Transverse colon (tissue), 4 donors: Measurements from ENCODE around the gene TAS1R2.

ENCODE experiments used
- POLR2A ChIP-seq: fragments of 450-650 bp; IDR thresholded peaks from one replicate; pipeline ENCODE4 v1.6.1; 2016; ENCODE audit warnings: antibody characterized with exemption, mild to moderate bottlenecking, moderate library complexity
- POLR2AphosphoS5 ChIP-seq, 3 donors: sonication (generic); formaldehyde crosslinking; IDR thresholded peaks; one replicate each; pipeline ENCODE4 v1.6.1; 2016; ENCODE audit warnings: antibody characterized with exemption in 3 of 3
- TF ChIP-seq, protein P1 (sequence below), 5 experiments: fragments of 200-600 bp in 3 of 5; fragments of 450-650 bp in 2 of 5; sonication (generic) in 3 of 5; IDR thresholded peaks; 1 replicate in 2 of 5; 2 replicates in 3 of 5; pipeline ENCODE4 v1.5.1; 2016 to 2017; ENCODE audit warnings: antibody characterized with exemption in 5 of 5, inconsistent platforms in 3 of 5, mild to moderate bottlenecking in 2 of 5, moderate library complexity in 1 of 5

DNA sequence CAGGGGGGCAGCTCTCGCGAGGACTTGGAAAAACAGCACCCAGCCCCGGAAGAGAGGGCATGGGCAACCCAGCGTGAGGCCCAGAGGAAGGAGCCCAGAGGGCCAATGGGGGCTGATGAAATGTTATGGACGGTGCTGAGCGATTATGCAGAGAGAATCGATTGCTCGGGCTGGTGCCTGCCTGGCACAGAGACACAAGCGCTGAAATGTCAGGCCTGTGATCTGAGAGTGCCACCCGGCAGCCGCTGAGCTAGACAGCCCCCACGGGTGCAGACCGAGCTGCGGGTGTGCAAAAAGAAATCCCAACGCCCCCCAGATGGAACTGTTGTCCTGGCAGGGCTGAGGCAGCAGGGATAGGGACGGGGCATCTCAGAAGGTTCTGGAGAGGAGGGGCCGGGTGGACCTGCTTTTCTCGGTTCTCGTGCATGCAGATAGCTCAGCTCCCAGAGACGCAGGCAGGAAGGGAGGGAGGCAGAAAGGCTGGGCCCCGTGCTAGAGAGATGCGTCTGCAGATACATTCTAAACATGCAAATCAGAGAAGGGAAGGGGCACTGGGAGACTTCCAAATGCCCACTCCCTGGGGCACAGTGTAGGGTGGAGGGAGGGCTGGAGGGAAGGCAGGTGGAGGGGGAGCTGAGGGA is 41.5 kb downstream of the TAS1R2 start:
- no peak for TF ChIP-seq POLR2A
- TF ChIP-seq POLR2AphosphoS5 (IDR thresholded peaks at IDR 0.05) = no peak
- TF ChIP-seq, protein P1, sequence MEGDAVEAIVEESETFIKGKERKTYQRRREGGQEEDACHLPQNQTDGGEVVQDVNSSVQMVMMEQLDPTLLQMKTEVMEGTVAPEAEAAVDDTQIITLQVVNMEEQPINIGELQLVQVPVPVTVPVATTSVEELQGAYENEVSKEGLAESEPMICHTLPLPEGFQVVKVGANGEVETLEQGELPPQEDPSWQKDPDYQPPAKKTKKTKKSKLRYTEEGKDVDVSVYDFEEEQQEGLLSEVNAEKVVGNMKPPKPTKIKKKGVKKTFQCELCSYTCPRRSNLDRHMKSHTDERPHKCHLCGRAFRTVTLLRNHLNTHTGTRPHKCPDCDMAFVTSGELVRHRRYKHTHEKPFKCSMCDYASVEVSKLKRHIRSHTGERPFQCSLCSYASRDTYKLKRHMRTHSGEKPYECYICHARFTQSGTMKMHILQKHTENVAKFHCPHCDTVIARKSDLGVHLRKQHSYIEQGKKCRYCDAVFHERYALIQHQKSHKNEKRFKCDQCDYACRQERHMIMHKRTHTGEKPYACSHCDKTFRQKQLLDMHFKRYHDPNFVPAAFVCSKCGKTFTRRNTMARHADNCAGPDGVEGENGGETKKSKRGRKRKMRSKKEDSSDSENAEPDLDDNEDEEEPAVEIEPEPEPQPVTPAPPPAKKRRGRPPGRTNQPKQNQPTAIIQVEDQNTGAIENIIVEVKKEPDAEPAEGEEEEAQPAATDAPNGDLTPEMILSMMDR (IDR thresholded peaks at IDR 0.05) = no peak
